KBM-7 (cell line): ENCODE results near the gene ATG2B.
"Not testable (repeated sequence)": the region's sequence is repeated elsewhere in the genome, so short reads cannot be mapped to it uniquely, and the experiment has no call there.

Source experiments
- DNase-seq: peaks from one replicate; pipeline ENCODE4 v3.0.0-alpha.2; 2015
- in situ Hi-C: fragments of 300-500 bp; cut with MboI; formaldehyde crosslinking; loops from 2 replicates; pipeline ENCODE4 v1.14.3; 2020; ENCODE audit warnings: low sequenced_read_pairs, low pct_unique_long_range_greater_than_20kb, mixed read lengths

Gene ATG2B

GRCh38 chr14:96384053-96384452 lies 20.9 kb upstream of the ATG2B start:
- in situ Hi-C loops: no loop called here

GRCh38 chr14:96383445-96383844 lies 20.3 kb upstream of the ATG2B start:
- in situ Hi-C loops: no loop called here
- no peak for DNase-seq

More at GRCh38 chr14:96384053-96384452, 20.9 kb upstream of the ATG2B start:
- DNase-seq: no peak

- no peak for DNase-seq
- in situ Hi-C loops: no loop called here
Measured at GRCh38 chr14:96380735-96381134, 17.6 kb upstream of the ATG2B start.

- DNase-seq: no peak
- in situ Hi-C loops: no loop called here
Measured at GRCh38 chr14:96376093-96376492, 13.0 kb upstream of the ATG2B start.

GRCh38 chr14:96373538-96373937 lies 10.4 kb upstream of the ATG2B start:
- in situ Hi-C loops: no loop called here
- no peak for DNase-seq

- no peak for DNase-seq
- in situ Hi-C loops: no loop called here
Measured at GRCh38 chr14:96370528-96370927, 7.4 kb upstream of the ATG2B start.

- in situ Hi-C loops: no loop called here
- no peak for DNase-seq
Measured at GRCh38 chr14:96368534-96368933, 5.4 kb upstream of the ATG2B start.

- no peak for DNase-seq
- in situ Hi-C loops: no loop called here
Measured at GRCh38 chr14:96364962-96365361, 1.8 kb upstream of the ATG2B start.

GRCh38 chr14:96363751-96364336 lies 703 bp upstream of the ATG2B start:
- peak; percentile 49 for DNase-seq
- in situ Hi-C loops: no loop called here

- in situ Hi-C loops: no loop called here
- peak; percentile 54 for DNase-seq
Measured at GRCh38 chr14:96362071-96362964, 823 bp downstream of the ATG2B start.

- no peak for DNase-seq
- in situ Hi-C loops: no loop called here
Measured at GRCh38 chr14:96359959-96360358, 3.2 kb downstream of the ATG2B start.

- DNase-seq: no peak
Measured at GRCh38 chr14:96357216-96357615, 5.9 kb downstream of the ATG2B start.

GRCh38 chr14:96354246-96354645 lies 8.9 kb downstream of the ATG2B start:
- DNase-seq: no peak
- in situ Hi-C loops: no loop called here

More at GRCh38 chr14:96357216-96357615, 5.9 kb downstream of the ATG2B start:
- in situ Hi-C loops: no loop called here

- DNase-seq: no peak
- in situ Hi-C loops: no loop called here
Measured at GRCh38 chr14:96352708-96353107, 10.4 kb downstream of the ATG2B start.

- no peak for DNase-seq
Measured at GRCh38 chr14:96351986-96352385, 11.2 kb downstream of the ATG2B start.

GRCh38 chr14:96349286-96350075 lies 13.7 kb downstream of the ATG2B start:
- in situ Hi-C loops: no loop called here
- no peak for DNase-seq

More at GRCh38 chr14:96351986-96352385, 11.2 kb downstream of the ATG2B start:
- in situ Hi-C loops: no loop called here

GRCh38 chr14:96347957-96348356 lies 15.2 kb downstream of the ATG2B start:
- DNase-seq, in situ Hi-C loops: not testable (repeated sequence)

GRCh38 chr14:96345669-96346068 lies 17.5 kb downstream of the ATG2B start:
- DNase-seq: no peak
- in situ Hi-C loops: no loop called here

- in situ Hi-C loops: no loop called here
- DNase-seq: no peak
Measured at GRCh38 chr14:96341323-96341722, 21.8 kb downstream of the ATG2B start.

- in situ Hi-C loops: no loop called here
- no peak for DNase-seq
Measured at GRCh38 chr14:96338551-96338950, 24.6 kb downstream of the ATG2B start.
